SK-N-SH (cell line): ENCODE measurements around the gene TSHR.

Experiments used
- CTCF ChIP-seq: fragments of 200-600 bp; sonication (generic); IDR thresholded peaks from 2 replicates; pipeline ENCODE4 v1.6.1; 2017; ENCODE audit warnings: antibody characterized with exemption, mild to moderate bottlenecking, moderate library complexity
- EP300 ChIP-seq, 2 experiments: IDR thresholded peaks; 2 replicates each; pipeline versions ENCODE4 v1.4.0 to v1.6.1; 2012; ENCODE audit warnings: borderline replicate concordance in 1 of 2, low read depth in 1 of 2, low read length in 1 of 2
- EZH2phosphoT487 ChIP-seq: fragments of 200-600 bp; sonication (generic); IDR thresholded peaks from 2 replicates; pipeline ENCODE4 v1.6.1; 2017; ENCODE audit warnings: low read depth, mixed run types, mild to moderate bottlenecking, antibody characterized with exemption, moderate library complexity, borderline replicate concordance
- FOXM1 ChIP-seq: IDR thresholded peaks from 2 replicates; pipeline ENCODE4 v1.4.0; 2012; ENCODE audit warnings: low read depth, mild to moderate bottlenecking
- MXI1 ChIP-seq: IDR thresholded peaks from 2 replicates; pipeline ENCODE4 v1.6.1; 2012; ENCODE audit warnings: mild to moderate bottlenecking, low read depth, low read length, improper control_type of control experiment
- PBX3 ChIP-seq: IDR thresholded peaks from 2 replicates; pipeline ENCODE4; 2012
- POLR2AphosphoS5 ChIP-seq: IDR thresholded peaks from 2 replicates; pipeline ENCODE4 v1.6.1; 2012; ENCODE audit warnings: low read depth, low read length
- RFX5 ChIP-seq: IDR thresholded peaks from 2 replicates; pipeline ENCODE4 v1.6.1; 2012; ENCODE audit warnings: mild to moderate bottlenecking, improper control_type of control experiment, low read length
- TAF1 ChIP-seq: IDR thresholded peaks from 2 replicates; pipeline ENCODE4 v1.6.1; 2012; ENCODE audit warnings: low read depth, mild to moderate bottlenecking, low read length, moderate library complexity, borderline replicate concordance
- TCF12 ChIP-seq: IDR thresholded peaks from 2 replicates; pipeline ENCODE4 v1.4.0; 2012
- USF2 ChIP-seq: fragments of 150-350 bp; IDR thresholded peaks from 2 replicates; pipeline ENCODE4 v1.6.1; 2017; ENCODE audit warnings: antibody characterized with exemption, low read length, low read depth, borderline replicate concordance
- YY1 ChIP-seq: IDR thresholded peaks from 2 replicates; pipeline ENCODE4 v1.4.0; 2012; ENCODE audit warnings: low read depth, mild to moderate bottlenecking
- ZBTB33 ChIP-seq: IDR thresholded peaks from 2 replicates; pipeline ENCODE4 v1.4.0; 2012; ENCODE audit warnings: low read depth, borderline replicate concordance

GRCh38 chr14:80927083-80927989 lies 28.1 kb upstream of the TSHR start:
- no peak for TF ChIP-seq CTCF
- no peak for TF ChIP-seq POLR2AphosphoS5
- TF ChIP-seq PBX3, result no peak
- TF ChIP-seq MXI1, result no peak
- TF ChIP-seq YY1, result no peak
- TF ChIP-seq TAF1, result no peak
- no peak for TF ChIP-seq ZBTB33
- no peak for TF ChIP-seq EP300 (IDR thresholded peaks at IDR 0.05; ENCODE audit: borderline replicate concordance in 1 of 2, low read depth in 1 of 2, low read length in 1 of 2)
- no peak for TF ChIP-seq RFX5
- no peak for TF ChIP-seq USF2
- TF ChIP-seq FOXM1, result no peak
- TF ChIP-seq TCF12, result no peak
- TF ChIP-seq EZH2phosphoT487, result no peak
